GM19099 (cell line): ENCODE data around the gene PHF21A.

ENCODE experiments used
- POLR2A ChIP-seq: IDR thresholded peaks from 3 replicates; pipeline ENCODE4 v1.6.1; 2011; ENCODE audit warnings: low read depth; ENCODE audit not compliant: insufficient read length; ENCODE audit errors: extremely low read depth

Gene PHF21A

DNA sequence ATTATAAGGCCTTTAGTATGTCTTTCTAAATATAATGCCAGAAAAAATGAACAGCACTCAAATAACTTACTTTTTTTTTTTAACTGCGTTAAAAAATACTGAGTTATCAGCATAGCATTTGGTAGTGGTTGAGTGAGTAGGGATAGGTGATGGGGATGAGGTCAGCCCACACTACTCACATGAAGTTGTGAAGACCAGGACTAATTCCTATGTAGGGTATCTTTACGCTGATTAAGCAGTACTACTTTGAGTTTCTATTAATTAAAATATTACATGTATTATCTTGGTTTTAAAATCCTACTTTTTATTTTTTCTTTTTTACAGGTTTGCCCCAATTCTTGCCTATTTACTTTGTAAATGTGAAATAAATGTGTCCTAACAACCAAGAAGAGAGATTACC lies 13.5 kb downstream of the PHF21A start:
- TF ChIP-seq POLR2A, result no peak

DNA sequence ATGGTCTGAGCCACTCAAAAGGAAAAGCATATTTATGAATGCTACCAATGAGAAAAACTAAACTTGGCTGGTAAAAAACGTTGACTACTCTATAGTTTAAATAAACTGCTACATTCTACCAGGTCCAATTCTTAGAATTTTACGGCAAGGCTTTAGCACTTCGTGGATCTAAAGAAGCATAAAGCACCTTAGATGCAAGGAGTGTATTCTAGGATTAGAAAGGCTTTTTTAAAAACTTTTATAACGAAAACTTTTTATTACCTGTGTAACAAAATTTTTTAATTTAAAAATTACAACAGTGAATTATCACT lies 13.9 kb downstream of the PHF21A start:
- TF ChIP-seq POLR2A, result no peak

DNA sequence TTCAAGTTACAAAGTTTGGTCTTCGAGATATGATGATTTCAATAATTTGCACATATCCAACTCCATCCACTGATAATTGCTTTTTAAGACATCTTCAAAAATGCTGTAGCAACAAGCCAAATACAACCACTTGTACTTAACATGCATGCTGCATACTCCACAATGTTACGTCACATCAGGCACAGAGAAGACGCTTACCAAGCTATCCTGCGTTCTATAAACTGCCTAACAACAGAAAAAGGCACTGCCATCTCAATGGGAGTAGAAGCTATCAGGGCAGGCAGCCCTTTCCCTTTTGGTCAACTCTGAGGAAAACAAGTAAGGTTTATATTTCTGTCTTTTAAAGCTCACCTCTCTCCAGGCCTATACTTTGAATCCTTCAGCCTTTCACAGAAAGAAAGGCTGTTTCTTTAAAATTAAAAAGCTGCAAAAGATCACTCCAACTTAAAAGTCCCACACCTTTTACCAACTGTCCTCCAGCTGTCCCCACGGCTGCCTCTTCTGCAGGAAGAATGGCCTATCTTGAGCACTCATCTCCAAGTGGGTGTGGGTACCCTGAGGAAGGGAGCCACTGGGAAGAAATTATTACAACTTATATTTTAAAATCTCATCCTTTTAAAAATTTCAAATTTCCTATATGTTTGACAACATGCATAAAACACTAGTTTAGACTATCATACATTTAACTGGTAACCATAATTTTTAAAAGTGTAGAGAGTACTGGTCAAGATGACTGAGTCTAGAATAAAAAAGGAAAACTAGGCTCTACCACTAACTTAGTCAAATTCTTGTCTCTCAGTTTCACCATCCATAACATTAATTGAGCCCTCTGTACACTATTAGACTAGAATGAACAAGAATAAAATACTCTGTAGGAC lies 14.5 kb downstream of the PHF21A start:
- TF ChIP-seq POLR2A, result no peak

DNA sequence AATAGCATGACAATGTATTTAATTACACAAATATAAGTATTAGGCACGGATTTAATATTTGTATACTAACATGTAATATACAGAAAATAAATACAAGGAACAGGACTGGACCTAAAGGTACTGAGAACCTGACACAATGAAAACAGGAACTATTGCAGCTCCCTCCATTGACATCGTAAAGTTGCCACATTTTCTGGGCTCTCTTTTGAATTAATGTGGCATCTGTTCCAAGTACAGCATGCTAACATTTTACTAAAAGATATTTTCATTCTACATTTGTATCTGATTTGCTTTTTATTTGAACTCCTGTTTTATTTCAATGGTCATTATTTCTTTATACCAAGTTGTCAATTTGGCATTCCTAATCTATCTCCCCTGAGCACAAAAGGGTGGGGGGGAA lies 15.3 kb downstream of the PHF21A start:
- no peak for TF ChIP-seq POLR2A

DNA sequence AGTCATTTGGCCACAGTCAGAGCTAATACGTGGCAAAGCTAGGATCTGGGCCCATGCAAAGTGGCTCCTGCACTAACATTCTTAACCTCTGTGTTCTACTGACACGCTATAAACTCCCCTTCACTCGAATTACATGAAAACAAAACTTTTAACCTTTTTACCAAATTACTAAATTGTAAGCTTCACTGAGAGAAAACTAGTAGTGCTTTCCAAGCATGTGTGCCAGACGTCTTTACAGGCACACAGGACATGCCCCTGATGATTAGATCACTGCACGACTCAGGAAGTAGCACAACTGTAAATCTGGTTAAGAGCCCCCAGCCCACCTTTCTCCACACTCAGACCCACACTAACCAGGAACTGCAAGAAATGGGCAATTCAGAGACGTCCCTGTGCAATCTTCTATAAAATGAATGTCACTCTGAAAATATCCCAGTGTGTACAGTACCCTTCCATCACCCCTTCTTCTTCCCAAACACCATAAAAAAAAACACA lies 16.1 kb downstream of the PHF21A start:
- no peak for TF ChIP-seq POLR2A

DNA sequence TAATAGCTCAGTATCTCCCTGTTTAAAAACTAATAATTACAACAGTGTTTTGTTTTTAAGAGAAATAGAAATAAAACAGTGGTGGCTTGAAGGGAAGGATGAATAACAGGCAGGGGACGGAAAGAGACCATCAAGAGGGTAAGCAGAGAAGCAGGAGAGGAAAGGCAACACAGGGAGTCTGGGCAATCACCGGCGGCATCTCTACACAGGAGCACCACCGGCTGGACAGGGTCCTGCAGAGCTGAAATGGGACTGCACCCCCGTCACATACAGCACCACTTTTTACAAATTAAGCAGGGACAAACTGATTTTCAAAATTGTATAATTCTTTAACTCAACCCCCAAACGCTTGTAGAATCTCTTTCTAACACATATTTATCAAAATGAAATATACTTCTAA lies 18.4 kb downstream of the PHF21A start:
- no peak for TF ChIP-seq POLR2A

DNA sequence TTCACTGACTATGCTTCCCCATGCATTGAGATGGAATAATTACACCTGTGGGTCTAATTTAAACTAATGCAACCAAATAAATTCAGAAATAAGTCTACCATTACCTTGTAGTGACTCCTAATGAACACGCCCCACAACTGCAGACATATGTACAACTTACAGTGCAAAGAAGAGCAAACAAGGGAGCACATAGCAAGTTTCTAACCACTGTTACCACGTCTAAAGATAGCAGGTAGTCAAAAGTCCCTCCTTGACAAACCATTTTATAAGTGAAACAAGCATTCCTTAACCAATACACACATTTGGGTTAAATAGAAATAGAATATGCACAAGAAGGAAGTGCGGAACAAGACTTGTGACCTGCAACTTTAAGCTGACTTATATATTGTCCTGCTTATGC lies 20.6 kb downstream of the PHF21A start:
- no peak for TF ChIP-seq POLR2A

DNA sequence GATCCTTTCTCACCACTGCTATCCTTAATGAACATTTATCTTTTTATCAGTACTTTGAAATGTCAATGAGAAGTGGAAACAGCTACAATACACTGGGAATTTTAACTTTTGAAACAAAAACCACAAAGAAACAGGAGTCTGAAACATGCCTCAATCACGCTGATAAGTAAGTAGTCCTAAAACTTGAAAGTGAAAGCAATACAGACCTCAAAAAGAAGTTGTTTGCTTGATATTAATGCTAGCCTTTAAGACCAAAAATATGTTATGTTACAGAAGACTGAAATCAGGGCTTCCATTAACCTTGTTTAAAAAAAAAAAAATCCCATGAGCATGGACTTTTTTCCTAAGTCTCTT lies 21.3 kb downstream of the PHF21A start:
- TF ChIP-seq POLR2A, result no peak

DNA sequence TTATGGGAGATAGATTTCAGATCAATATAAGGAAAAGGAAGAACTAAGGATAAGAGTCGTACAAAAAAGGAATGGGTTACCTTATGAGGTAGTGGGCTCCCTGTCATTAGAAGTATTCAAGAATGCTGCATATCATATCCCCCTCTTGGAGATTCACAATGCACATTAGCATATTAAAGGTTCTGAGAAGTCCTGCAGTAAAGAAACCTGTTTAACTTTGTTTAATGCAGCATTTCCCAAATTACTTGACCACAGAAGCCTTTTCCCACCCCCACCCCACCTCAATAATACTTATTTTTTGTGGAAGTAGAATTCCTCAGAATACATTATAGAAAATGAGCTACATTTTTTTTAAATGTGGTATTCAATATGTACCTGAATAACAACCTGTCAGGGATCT lies 30.9 kb downstream of the PHF21A start:
- TF ChIP-seq POLR2A, result no peak

DNA sequence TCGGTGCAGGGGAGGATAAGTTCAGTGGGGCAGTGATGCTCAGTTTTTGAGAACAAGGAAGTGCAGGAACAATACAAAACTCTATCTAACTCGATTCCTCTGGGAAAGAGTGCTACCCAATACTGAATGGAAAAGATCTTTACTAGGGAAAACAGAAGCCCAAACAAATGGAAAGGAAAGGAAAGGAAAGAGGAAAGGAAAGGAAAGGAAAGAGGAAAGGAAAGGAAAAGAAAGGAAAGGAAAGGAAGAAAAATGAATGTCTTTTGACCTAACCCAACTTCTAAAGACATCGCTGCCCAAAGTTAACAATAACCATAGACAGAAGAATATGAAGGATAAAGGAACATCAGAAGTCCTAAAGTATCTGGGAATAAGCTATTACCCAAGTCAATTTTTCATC lies 41.6 kb downstream of the PHF21A start:
- TF ChIP-seq POLR2A, result no peak

DNA sequence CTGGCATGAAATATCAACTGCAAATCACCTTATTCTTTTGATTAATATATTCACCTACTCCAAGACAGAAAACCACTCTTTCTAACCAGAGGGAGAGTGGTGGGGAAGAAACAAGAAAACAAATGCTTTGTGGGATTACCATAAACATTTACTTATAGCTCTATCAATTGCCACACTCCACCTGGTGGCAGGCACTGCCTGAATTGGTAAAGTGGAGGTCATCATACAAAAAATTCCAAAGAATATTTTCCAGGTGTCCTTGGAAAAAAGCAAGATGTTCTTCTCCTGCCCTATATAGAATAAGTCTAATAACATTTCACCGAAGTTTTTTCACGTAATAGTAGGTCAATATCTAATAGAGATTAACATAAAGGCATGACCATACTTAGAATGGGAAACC lies 45.3 kb downstream of the PHF21A start:
- TF ChIP-seq POLR2A, result no peak

DNA sequence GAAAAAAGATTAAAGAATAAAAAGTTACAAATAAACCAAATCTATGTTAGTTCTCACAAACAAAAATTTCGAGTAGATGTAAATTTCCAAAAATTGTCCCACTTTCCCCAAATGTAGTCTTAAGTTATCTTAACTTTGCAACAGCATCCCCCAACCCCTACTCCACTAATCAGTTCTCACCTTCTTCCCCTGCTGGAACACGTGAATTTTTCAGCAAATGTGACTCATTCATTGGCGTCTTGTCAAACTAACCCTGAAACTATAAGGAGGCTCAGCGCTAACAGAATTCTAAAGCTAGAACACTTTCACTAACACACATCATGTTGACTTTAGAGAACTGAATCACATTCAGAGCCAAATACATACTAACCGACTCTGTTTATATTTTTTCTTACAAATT lies 46.1 kb downstream of the PHF21A start:
- no peak for TF ChIP-seq POLR2A

DNA sequence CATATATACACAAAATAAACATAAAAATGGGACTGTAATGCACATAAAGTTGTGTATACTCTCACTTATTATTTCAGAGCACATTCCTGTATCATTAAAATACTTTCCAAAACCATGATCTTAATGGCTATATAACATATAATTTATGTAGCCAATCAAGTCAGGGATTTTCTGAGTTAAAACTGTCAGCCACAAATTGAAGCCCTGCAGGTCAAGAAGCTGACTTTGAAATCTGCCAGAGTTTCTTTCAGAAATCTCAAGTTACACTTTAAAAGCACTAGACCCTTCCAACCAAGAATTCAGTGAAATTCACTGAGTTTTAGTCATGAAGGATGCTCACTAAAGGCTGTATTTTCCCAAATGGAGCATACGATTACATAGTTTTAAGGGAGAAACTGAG lies 47.6 kb downstream of the PHF21A start:
- no peak for TF ChIP-seq POLR2A

DNA sequence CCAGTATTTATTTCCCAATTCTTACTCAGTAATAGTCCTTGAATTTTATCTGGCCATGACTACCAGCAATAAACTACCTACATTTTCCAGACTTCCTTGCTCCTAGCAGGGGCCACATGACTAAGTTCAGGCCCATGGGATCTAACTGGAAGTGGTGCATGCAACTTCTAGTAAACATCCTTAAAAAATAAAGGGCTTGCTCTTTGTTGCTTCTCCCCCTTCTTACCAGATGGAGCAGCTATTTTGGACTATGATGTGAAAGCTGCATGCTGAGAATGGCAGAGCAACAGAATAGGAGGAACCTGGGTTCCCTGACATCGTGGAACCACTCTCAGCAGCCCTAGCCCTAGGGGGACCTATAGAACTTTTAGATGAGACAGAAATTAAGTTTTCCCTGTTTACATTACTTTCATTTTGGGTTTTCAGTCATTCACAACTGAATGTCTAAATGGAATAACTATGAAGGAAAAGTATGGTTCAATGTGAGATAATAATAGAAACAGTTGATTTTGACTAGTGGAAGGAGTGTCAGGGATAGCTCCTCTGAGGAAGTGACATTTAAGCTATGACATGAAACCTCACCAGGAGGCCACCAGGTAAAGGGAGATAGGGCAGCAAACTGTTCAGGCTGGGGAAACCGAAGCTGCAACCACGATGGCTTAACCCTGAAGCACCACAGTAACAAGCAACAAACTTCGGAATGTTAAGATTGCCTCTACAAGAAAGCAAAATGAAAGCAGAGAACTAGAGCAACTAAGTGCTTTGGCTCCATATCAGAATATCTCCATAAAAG lies 48.9 kb downstream of the PHF21A start:
- TF ChIP-seq POLR2A, result no peak

DNA sequence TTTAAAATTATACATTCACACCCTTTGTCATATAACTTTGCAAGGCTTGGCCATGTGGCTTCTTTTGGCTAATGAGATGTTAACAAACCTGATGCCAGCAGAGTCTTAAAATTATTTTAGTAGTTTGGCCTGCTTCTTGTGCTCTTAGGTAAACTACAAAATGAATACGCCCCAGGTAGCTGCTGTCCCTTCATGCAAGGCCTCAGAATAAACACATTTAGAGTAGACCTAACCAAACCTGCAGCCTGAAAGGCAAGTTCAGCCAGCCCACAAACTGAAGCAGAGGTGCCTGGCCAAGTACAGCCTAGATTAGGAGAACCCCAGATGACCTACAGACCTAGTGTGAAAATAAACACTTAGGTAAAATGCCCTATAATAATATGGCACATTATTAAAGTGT lies 50.2 kb downstream of the PHF21A start:
- TF ChIP-seq POLR2A, result no peak

DNA sequence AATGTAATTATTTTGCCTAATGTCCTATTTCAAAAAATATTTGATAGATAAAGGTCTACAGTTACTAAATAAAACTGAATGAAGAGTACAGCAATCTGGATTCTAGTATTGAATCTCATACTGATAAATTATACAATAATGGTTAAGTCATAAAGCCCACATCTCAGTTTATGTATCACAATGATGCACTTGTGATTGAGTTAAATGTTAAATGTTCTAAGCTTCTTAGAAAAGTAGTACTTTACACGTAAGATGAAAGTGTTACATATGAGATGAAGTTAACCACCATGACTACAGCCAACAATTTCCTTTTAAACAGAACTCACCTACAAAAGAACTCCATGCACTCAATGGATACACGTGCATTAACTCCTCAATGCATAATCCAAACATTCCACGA lies 51.7 kb downstream of the PHF21A start:
- no peak for TF ChIP-seq POLR2A
